A549 (cell line): ENCODE data around the gene MINDY1.

Experiments
- CTCF ChIP-seq: fragments of >200 bp; sonication (Bioruptor Twin); formaldehyde crosslinking; IDR thresholded peaks from 3 replicates; pipeline ENCODE4 v1.5.1; 2016
- POLR2A ChIP-seq: IDR thresholded peaks from 2 replicates; pipeline ENCODE4 v1.6.1; 2012; ENCODE audit warnings: mild to moderate bottlenecking, low read length
- REST ChIP-seq: fragments of 200-600 bp; sonication (generic); IDR thresholded peaks from 2 replicates; pipeline ENCODE4 v1.6.1; 2016; ENCODE audit warnings: antibody characterized with exemption, mild to moderate bottlenecking, moderate library complexity

- TF ChIP-seq REST: no peak
- TF ChIP-seq POLR2A: no peak
- no peak for TF ChIP-seq CTCF
Observed at GRCh38 chr1:150999926-151000325, 6.8 kb downstream of the MINDY1 start.
